ENCODE measurements around the gene PLA2G1B.
"Not testable (repeated sequence)": the region's sequence is repeated elsewhere in the genome, so short reads cannot be mapped to it uniquely, and the experiment has no call there.

Gene PLA2G1B

GRCh38 chr12:120352117-120352516 is 24.5 kb upstream of the PLA2G1B start:
- Histone ChIP-seq H2AFZ (ENCODE audit: low read depth, low read length) (no peak overlapping the region), H3K4me3 (ENCODE audit: low read length) (no peak overlapping the region), H3K9me3 (ENCODE audit: low read length) (no peaks in the 10 kb centered on the region), H3K4me1 (ENCODE audit: insufficient read depth, low read length) (peaks cover 3% of the 10 kb centered on the region), H3K36me3 (ENCODE audit: insufficient read depth, low read length) (peaks cover 90% of the 10 kb centered on the region), H3K27me3 (ENCODE audit: insufficient read depth, low read length) (no peaks in the 10 kb centered on the region)

DNA sequence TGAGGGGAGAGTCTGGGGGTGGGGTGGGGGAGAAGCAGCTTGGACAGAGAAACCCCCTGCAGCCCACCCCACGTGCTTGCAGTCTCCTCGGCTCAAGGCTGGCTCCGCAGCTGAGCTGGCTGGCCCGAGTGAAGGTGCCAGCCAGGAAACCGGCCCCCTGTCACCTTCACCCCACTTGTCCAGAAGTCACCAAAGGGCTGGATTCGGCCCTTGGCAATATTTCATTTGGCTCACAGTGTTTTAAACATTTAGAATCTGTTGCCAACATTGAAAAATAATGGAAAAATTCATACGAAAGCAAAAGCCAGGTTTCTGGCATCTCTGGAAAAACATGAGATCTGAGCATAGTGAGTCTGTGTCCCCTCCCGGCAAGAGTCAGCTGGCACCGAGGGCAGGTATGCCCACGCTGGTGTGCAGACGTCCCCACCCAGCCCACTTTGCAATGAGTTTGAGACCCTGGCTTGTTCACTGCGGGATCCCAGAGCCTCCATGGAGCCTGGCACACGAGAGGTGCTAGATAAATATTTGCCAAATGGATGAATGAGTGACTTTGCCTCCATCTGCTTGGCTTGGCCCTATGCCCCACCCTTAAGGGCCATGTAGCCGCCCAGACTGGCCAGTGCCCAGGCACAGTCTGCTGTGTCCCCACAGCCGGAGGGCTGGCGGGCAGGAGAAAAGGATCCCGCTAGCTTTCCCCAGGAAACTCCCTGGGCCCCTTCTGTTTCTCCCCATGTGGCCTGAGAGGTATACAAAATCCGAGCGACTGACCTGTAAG is 23.2 kb upstream of the PLA2G1B start:
- H3K27me3 ChIP-seq (ENCODE audit: insufficient read depth, low read length): no peaks in the 10 kb centered on the region
- H3K4me1 ChIP-seq (ENCODE audit: insufficient read depth, low read length): no peaks in the 10 kb centered on the region
- H2AFZ ChIP-seq (ENCODE audit: low read depth, low read length): no peak overlapping the region
- H3K36me3 ChIP-seq (ENCODE audit: insufficient read depth, low read length): peaks cover 87% of the 10 kb centered on the region
- H3K9me3 ChIP-seq (ENCODE audit: low read length): no peaks in the 10 kb centered on the region
- H3K4me3 ChIP-seq (ENCODE audit: low read length): no peak overlapping the region

GRCh38 chr12:120347766-120348165 is 20.2 kb upstream of the PLA2G1B start:
- no peaks in the 10 kb centered on the region for H3K27me3 ChIP-seq (ENCODE audit: insufficient read depth, low read length)
- H2AFZ ChIP-seq (ENCODE audit: low read depth, low read length): no peak overlapping the region
- H3K4me1 ChIP-seq (ENCODE audit: insufficient read depth, low read length): no peaks in the 10 kb centered on the region
- no peaks in the 10 kb centered on the region for H3K9me3 ChIP-seq (ENCODE audit: low read length)
- peaks cover 89% of the 10 kb centered on the region for H3K36me3 ChIP-seq (ENCODE audit: insufficient read depth, low read length)
- H3K4me3 ChIP-seq (ENCODE audit: low read length): no peak overlapping the region

DNA sequence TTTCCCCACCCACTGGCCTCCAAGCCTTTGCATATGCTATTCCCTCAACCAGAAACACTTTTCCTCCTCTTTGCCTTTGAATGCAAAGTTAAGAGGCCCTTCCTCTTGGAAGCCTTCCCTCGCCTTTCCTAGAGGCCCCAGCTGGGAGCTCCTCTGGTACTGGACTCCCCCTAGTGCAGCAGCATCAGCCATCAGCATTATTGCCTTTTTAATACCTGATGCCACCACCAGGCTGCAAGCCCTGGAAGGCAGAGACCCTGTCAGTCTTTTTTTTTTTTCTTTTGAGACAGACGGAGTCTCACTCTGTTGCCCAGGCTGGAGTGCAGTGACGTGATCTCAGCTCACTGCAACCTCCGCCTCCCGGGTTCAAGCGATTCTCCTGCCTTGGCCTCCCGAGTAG is 19.1 kb upstream of the PLA2G1B start:
- H3K4me1 ChIP-seq (ENCODE audit: insufficient read depth, low read length): no peaks in the 10 kb centered on the region
- H3K4me3 ChIP-seq (ENCODE audit: low read length): no peak overlapping the region
- H3K27me3 ChIP-seq (ENCODE audit: insufficient read depth, low read length): no peaks in the 10 kb centered on the region
- peaks cover 80% of the 10 kb centered on the region for H3K36me3 ChIP-seq (ENCODE audit: insufficient read depth, low read length)
- H2AFZ ChIP-seq (ENCODE audit: low read depth, low read length): no peak overlapping the region
- no peaks in the 10 kb centered on the region for H3K9me3 ChIP-seq (ENCODE audit: low read length)

DNA sequence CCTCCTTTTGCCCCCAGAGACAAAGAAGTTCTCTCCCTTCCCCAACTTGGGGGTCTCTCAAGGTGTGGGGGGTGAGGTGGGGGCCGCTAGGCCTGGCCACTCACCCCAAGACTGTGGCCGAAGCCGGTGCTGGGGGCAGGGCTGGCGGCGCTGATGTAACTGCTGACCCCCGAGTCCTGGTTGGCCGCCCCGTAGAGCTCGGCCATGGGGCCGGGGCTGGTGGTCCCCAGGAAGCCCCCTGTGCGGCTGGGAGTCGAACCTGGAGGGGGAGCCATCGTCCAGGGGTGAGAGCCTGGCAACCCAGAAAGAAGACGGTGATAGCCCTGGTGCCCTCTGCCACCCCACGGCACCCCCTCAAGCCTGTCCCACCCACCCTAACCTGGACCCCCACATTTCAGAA is 18.5 kb upstream of the PLA2G1B start:
- Histone ChIP-seq H3K4me1 (ENCODE audit: insufficient read depth, low read length) (no peaks in the 10 kb centered on the region), H3K27me3 (ENCODE audit: insufficient read depth, low read length) (no peaks in the 10 kb centered on the region), H2AFZ (ENCODE audit: low read depth, low read length) (no peak overlapping the region), H3K9me3 (ENCODE audit: low read length) (no peaks in the 10 kb centered on the region), H3K36me3 (ENCODE audit: insufficient read depth, low read length) (peaks cover 76% of the 10 kb centered on the region), H3K4me3 (ENCODE audit: low read length) (no peak overlapping the region)

- Histone ChIP-seq H3K4me1 (ENCODE audit: insufficient read depth, low read length) (no peaks in the 10 kb centered on the region), H2AFZ (ENCODE audit: low read depth, low read length) (no peak overlapping the region), H3K36me3 (ENCODE audit: insufficient read depth, low read length) (peaks cover 54% of the 10 kb centered on the region), H3K27me3 (ENCODE audit: insufficient read depth, low read length) (no peaks in the 10 kb centered on the region), H3K4me3 (ENCODE audit: low read length) (no peak overlapping the region), H3K9me3 (ENCODE audit: low read length) (no peaks in the 10 kb centered on the region)
Observed at GRCh38 chr12:120343692-120344091, 16.1 kb upstream of the PLA2G1B start.

DNA sequence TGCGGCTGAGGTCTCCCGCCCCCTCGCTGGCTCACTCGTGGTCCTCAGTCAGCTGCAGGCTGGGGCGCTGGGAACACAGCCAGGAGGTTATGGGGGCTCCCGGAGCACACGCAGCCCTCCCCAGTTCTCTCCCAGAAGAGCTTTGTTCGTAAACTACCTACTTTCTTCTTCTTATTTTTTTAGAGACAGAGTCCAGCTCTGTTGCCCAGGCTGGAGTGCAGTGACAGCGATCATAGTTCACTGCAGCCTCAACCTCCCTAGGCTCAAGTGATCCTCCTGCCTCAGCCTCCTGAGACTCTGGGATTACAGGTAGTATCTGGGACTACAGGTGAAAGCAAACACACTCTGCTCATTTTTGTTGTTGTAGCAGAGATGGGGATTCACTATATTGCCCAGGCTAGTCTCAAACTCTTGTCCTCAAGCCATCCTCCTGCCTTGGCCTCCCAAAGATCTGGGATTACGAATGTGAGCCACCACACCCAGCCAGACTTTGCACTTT is 15.5 kb upstream of the PLA2G1B start:
- Histone ChIP-seq H3K4me3 (ENCODE audit: low read length) (no peak overlapping the region), H3K9me3 (ENCODE audit: low read length) (no peaks in the 10 kb centered on the region), H3K36me3 (ENCODE audit: insufficient read depth, low read length) (peaks cover 49% of the 10 kb centered on the region), H3K4me1 (ENCODE audit: insufficient read depth, low read length) (no peaks in the 10 kb centered on the region), H2AFZ (ENCODE audit: low read depth, low read length) (no peak overlapping the region), H3K27me3 (ENCODE audit: insufficient read depth, low read length) (no peaks in the 10 kb centered on the region)

GRCh38 chr12:120342175-120343038 is 14.8 kb upstream of the PLA2G1B start:
- no peaks in the 10 kb centered on the region for H3K27me3 ChIP-seq (ENCODE audit: insufficient read depth, low read length)
- no peak overlapping the region for H2AFZ ChIP-seq (ENCODE audit: low read depth, low read length)
- H3K4me3 ChIP-seq (ENCODE audit: low read length): no peak overlapping the region
- no peaks in the 10 kb centered on the region for H3K9me3 ChIP-seq (ENCODE audit: low read length)
- H3K36me3 ChIP-seq (ENCODE audit: insufficient read depth, low read length): peaks cover 42% of the 10 kb centered on the region
- no peaks in the 10 kb centered on the region for H3K4me1 ChIP-seq (ENCODE audit: insufficient read depth, low read length)

GRCh38 chr12:120339256-120339655 is 11.7 kb upstream of the PLA2G1B start:
- H3K4me1 ChIP-seq (ENCODE audit: insufficient read depth, low read length): no peaks in the 10 kb centered on the region
- no peak overlapping the region for H3K4me3 ChIP-seq (ENCODE audit: low read length)
- H2AFZ ChIP-seq (ENCODE audit: low read depth, low read length): no peak overlapping the region
- H3K36me3 ChIP-seq (ENCODE audit: insufficient read depth, low read length): peaks cover 14% of the 10 kb centered on the region
- H3K27me3 ChIP-seq (ENCODE audit: insufficient read depth, low read length): no peaks in the 10 kb centered on the region
- peaks cover 12% of the 10 kb centered on the region for H3K9me3 ChIP-seq (ENCODE audit: low read length)

DNA sequence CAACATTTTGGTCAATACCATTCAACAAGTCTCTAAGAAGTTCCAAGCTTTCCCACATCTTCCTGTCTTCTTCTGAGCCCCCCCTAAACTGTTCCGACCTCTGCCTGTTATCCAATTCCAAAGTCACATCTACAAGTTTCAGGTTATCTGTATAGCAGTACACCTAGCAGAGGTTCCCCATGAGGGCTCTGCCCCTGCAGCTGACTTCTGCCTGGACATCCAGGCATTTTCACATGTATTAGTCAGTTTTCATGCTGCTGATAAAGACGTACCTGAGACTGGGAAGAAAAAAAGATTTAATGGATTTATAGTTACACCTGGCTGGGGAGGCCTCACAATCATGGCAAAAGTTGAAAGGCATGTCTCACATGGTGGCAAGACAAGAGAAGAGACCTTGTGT is 10.2 kb upstream of the PLA2G1B start:
- Histone ChIP-seq H3K4me1 (ENCODE audit: insufficient read depth, low read length) (no peaks in the 10 kb centered on the region), H3K27me3 (ENCODE audit: insufficient read depth, low read length) (no peaks in the 10 kb centered on the region), H2AFZ (ENCODE audit: low read depth, low read length) (no peak overlapping the region), H3K36me3 (ENCODE audit: insufficient read depth, low read length) (no peaks in the 10 kb centered on the region), H3K4me3 (ENCODE audit: low read length) (no peak overlapping the region), H3K9me3 (ENCODE audit: low read length) (peaks cover 12% of the 10 kb centered on the region)

DNA sequence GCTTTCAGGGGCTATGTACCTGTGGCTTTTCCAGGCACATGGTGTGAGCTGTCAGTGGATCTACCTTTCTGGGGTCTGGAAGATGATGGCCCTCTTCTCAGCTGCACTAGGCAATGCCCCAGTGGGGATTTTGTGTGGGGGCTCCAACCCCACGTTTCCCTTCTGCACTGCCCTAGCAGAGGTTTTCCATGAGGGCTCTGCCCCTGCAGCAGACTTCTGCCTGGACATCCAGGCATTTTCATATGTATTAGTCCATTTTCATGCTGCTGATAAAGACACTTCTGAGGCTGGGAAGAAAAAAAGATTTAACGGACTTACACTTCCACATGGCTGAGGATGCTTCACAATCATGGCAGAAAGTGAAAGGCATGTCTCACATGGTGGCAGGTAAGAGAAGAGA is 8.8 kb upstream of the PLA2G1B start:
- H3K4me3 ChIP-seq (ENCODE audit: low read length); H3K27me3 ChIP-seq (ENCODE audit: insufficient read depth, low read length); H3K36me3 ChIP-seq (ENCODE audit: insufficient read depth, low read length); H3K4me1 ChIP-seq (ENCODE audit: insufficient read depth, low read length); H2AFZ ChIP-seq (ENCODE audit: low read depth, low read length): not testable (repeated sequence)
- H3K9me3 ChIP-seq (ENCODE audit: low read length): peaks cover 12% of the 10 kb centered on the region

DNA sequence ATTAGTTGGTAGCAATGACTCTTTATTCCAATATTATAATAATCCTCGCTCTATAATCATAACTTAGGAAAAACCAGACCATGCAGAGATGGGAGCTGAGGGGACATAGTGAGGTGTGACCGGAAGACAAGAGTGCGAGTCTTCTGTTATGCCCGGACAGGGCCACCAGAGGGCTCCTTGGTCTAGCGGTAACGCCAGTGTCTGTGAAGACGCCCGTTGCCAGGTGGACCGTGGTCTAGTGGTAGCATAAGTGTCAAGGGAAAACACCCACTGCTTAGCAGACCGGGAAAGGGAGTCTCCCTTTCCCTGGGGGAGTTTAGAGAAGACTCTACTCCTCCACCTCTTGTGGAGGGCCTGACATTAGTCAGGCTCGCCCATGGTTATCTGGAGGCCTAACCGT is 7.9 kb upstream of the PLA2G1B start:
- H3K4me1 ChIP-seq (ENCODE audit: insufficient read depth, low read length); H3K27me3 ChIP-seq (ENCODE audit: insufficient read depth, low read length); H3K36me3 ChIP-seq (ENCODE audit: insufficient read depth, low read length); H3K4me3 ChIP-seq (ENCODE audit: low read length); H2AFZ ChIP-seq (ENCODE audit: low read depth, low read length): not testable (repeated sequence)
- peaks cover 12% of the 10 kb centered on the region for H3K9me3 ChIP-seq (ENCODE audit: low read length)

DNA sequence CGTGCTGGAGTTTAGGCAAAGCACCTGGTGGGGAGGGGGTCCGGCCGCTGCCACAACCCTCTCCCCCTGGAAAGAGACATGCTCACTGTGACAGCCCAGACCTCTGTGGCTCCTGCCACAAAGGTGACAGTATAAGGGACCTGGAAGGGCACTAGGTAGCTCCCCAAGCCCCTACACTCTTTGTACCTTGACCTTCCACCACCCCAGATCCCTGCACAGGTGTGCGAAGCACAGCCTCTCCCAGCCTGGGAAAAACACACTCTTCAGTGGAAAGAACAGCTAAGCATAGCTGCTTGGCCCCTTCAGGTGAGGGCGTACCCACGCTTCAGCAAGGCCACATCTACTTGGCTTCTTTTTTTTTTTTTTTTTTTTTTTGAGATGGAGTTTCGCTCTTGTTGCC is 4.9 kb upstream of the PLA2G1B start:
- no peaks in the 10 kb centered on the region for H3K36me3 ChIP-seq (ENCODE audit: insufficient read depth, low read length)
- H3K9me3 ChIP-seq (ENCODE audit: low read length): peaks cover 12% of the 10 kb centered on the region
- H3K4me3 ChIP-seq (ENCODE audit: low read length): no peak overlapping the region
- H3K27me3 ChIP-seq (ENCODE audit: insufficient read depth, low read length): no peaks in the 10 kb centered on the region
- no peak overlapping the region for H2AFZ ChIP-seq (ENCODE audit: low read depth, low read length)
- no peaks in the 10 kb centered on the region for H3K4me1 ChIP-seq (ENCODE audit: insufficient read depth, low read length)
